H1 (cell line): ENCODE results near the gene RPL7L1. TPM values are rescaled to one million over a fixed set of nuclear protein-coding genes. Genes with fewer than 3 reads are reported as not detected.
A peak's percentile ranks its signal among the peaks of the same experiment; 100 is the strongest.

Source experiments
- ASH2L ChIP-seq: fragments of 200-600, 300-600 bp; sonication (generic); IDR thresholded peaks from one replicate; pipeline ENCODE4 v1.7.1; 2017; ENCODE audit warnings: low read length
- BACH1 ChIP-seq: IDR thresholded peaks from 2 replicates; pipeline ENCODE4 v1.6.1; 2012; ENCODE audit warnings: low read length, improper control_type of control experiment
- CHD2 ChIP-seq: IDR thresholded peaks from 2 replicates; pipeline ENCODE4 v1.6.1; 2012; ENCODE audit warnings: low read length, improper control_type of control experiment
- MAFK ChIP-seq: IDR thresholded peaks from 2 replicates; pipeline ENCODE4 v1.6.1; 2012; ENCODE audit warnings: low read depth, mild to moderate bottlenecking, improper control_type of control experiment, low read length
- POLR2A ChIP-seq, 2 experiments: IDR thresholded peaks; 1 replicate in 1 of 2; 2 replicates in 1 of 2; pipeline ENCODE4 v1.6.1; 2011; ENCODE audit warnings: low read depth in 2 of 2, low read length in 2 of 2, mild to moderate bottlenecking in 2 of 2; ENCODE audit errors: control extremely low read depth in 1 of 2
- POLR2AphosphoS5 ChIP-seq: IDR thresholded peaks from 2 replicates; pipeline ENCODE4 v1.6.1; 2011; ENCODE audit warnings: low read depth, low read length
- SIN3A ChIP-seq, 2 experiments: IDR thresholded peaks in 1 of 2; conservative IDR thresholded peaks in 1 of 2; 2 replicates each; pipeline ENCODE4 v1.6.1; 2011 to 2012; ENCODE audit warnings: low read length in 2 of 2, improper control_type of control experiment in 1 of 2, low read depth in 1 of 2, mild to moderate bottlenecking in 1 of 2
- SP2 ChIP-seq: IDR thresholded peaks from 2 replicates; pipeline ENCODE4 v1.6.1; 2012; ENCODE audit warnings: mild to moderate bottlenecking, low read length, inconsistent platforms
- SP4 ChIP-seq: IDR thresholded peaks from 2 replicates; pipeline ENCODE4 v1.6.1; 2012; ENCODE audit warnings: low read length, inconsistent platforms
- TAF7 ChIP-seq: optimal IDR thresholded peaks from 2 replicates; pipeline ENCODE3; 2011; ENCODE audit warnings: low read depth, mild to moderate bottlenecking, inconsistent platforms, low read length, moderate library complexity, borderline replicate concordance
- polyA plus RNA-seq, 7 experiments: library from polyadenylated mRNA; depleted of rRNA in 3 of 7; stranded (reverse) in 5 of 7; unstranded in 2 of 7; fragments of >200 nt in 5 of 7; fragments of 200-250 nt in 2 of 7; gene quantifications; 1 replicate in 5 of 7; 2 replicates in 1 of 7; 4 replicates in 1 of 7; pipeline versions ENCODE4 v1.2.1 to v1.2.3, GENCODE V29; 2011 to 2013; ENCODE audit warnings: missing spikeins in 2 of 7, mixed read lengths in 2 of 7
- total RNA-seq: library from RNA; stranded (reverse); fragmentation: NEBNext Ultra II Directional; extraction: Animal tissue kit (Norgen Biotek cat#: 25700); gene quantifications from 2 replicates; pipeline ENCODE4 v1.2.1, GENCODE V29; 2021
- TF ChIP-seq, protein P1 (sequence below): fragments of 300-600 bp; sonication (generic); IDR thresholded peaks from 2 replicates; pipeline ENCODE4 v1.7.1; 2012; ENCODE audit warnings: low read length, moderate library complexity, mild to moderate bottlenecking, inconsistent platforms; ENCODE audit not compliant: insufficient replicate concordance

The RPL7L1 gene
- total and polyA plus RNA-seq, 2 of the 8 experiments (the other 6 are each of a cell fraction or from before 2014, with no cell fraction given), result 31.0 to 117 TPM

DNA sequence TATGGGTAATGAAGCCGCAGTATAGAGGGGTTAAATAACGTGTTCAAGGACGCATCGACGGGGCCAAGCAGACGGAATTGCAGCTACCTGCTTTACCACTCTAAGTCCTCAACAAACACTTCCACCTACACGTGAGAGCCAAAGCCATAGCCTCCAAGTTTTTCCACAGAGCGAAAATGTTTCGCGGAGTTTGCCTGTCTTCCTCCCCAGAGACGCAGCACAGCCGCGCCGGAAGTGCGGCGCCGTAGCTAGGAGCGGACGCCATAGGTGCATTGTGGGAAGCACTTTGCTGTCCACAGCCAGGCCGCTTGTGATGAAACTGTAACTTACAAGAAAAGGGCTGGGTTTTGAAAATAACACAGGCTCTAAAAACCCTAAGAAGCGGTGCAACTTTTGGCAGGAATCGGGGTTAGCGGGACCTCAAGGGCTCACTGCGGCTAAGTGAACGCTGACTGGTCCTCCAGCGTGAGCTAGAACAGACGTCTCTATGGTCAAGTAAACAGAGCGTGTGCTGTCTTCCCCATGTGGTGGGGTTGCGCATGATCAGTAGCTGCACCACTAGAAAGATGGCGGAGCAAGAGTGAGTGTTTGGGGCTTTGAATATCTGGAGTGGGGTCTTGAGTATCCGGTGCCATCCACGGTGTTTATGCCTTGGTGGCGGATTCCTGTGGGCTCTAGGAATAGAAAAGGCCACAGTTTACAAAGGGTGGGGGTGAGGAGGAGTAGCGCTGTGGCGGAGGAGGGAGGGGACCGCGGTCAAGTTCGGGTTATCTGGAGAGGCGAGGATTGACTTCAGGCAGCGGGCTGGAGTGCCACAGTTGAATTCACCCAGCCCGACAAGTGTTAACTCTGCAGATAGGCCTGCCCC lies at the start of gene RPL7L1 (continued):
- TF ChIP-seq, protein P1, sequence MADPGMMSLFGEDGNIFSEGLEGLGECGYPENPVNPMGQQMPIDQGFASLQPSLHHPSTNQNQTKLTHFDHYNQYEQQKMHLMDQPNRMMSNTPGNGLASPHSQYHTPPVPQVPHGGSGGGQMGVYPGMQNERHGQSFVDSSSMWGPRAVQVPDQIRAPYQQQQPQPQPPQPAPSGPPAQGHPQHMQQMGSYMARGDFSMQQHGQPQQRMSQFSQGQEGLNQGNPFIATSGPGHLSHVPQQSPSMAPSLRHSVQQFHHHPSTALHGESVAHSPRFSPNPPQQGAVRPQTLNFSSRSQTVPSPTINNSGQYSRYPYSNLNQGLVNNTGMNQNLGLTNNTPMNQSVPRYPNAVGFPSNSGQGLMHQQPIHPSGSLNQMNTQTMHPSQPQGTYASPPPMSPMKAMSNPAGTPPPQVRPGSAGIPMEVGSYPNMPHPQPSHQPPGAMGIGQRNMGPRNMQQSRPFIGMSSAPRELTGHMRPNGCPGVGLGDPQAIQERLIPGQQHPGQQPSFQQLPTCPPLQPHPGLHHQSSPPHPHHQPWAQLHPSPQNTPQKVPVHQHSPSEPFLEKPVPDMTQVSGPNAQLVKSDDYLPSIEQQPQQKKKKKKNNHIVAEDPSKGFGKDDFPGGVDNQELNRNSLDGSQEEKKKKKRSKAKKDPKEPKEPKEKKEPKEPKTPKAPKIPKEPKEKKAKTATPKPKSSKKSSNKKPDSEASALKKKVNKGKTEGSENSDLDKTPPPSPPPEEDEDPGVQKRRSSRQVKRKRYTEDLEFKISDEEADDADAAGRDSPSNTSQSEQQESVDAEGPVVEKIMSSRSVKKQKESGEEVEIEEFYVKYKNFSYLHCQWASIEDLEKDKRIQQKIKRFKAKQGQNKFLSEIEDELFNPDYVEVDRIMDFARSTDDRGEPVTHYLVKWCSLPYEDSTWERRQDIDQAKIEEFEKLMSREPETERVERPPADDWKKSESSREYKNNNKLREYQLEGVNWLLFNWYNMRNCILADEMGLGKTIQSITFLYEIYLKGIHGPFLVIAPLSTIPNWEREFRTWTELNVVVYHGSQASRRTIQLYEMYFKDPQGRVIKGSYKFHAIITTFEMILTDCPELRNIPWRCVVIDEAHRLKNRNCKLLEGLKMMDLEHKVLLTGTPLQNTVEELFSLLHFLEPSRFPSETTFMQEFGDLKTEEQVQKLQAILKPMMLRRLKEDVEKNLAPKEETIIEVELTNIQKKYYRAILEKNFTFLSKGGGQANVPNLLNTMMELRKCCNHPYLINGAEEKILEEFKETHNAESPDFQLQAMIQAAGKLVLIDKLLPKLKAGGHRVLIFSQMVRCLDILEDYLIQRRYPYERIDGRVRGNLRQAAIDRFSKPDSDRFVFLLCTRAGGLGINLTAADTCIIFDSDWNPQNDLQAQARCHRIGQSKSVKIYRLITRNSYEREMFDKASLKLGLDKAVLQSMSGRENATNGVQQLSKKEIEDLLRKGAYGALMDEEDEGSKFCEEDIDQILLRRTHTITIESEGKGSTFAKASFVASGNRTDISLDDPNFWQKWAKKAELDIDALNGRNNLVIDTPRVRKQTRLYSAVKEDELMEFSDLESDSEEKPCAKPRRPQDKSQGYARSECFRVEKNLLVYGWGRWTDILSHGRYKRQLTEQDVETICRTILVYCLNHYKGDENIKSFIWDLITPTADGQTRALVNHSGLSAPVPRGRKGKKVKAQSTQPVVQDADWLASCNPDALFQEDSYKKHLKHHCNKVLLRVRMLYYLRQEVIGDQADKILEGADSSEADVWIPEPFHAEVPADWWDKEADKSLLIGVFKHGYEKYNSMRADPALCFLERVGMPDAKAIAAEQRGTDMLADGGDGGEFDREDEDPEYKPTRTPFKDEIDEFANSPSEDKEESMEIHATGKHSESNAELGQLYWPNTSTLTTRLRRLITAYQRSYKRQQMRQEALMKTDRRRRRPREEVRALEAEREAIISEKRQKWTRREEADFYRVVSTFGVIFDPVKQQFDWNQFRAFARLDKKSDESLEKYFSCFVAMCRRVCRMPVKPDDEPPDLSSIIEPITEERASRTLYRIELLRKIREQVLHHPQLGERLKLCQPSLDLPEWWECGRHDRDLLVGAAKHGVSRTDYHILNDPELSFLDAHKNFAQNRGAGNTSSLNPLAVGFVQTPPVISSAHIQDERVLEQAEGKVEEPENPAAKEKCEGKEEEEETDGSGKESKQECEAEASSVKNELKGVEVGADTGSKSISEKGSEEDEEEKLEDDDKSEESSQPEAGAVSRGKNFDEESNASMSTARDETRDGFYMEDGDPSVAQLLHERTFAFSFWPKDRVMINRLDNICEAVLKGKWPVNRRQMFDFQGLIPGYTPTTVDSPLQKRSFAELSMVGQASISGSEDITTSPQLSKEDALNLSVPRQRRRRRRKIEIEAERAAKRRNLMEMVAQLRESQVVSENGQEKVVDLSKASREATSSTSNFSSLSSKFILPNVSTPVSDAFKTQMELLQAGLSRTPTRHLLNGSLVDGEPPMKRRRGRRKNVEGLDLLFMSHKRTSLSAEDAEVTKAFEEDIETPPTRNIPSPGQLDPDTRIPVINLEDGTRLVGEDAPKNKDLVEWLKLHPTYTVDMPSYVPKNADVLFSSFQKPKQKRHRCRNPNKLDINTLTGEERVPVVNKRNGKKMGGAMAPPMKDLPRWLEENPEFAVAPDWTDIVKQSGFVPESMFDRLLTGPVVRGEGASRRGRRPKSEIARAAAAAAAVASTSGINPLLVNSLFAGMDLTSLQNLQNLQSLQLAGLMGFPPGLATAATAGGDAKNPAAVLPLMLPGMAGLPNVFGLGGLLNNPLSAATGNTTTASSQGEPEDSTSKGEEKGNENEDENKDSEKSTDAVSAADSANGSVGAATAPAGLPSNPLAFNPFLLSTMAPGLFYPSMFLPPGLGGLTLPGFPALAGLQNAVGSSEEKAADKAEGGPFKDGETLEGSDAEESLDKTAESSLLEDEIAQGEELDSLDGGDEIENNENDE, result no peak
- TF ChIP-seq TAF7 (peak; percentile 93), CHD2 (0 out of 2 replicates have a peak, but pooled peaks have one; percentile 23), POLR2AphosphoS5 (peak; percentile 96), SIN3A (conservative IDR thresholded peaks at IDR 0.05 in 1 of 2, IDR thresholded peaks at IDR 0.05 in 1 of 2; ENCODE audit: low read depth in 1 of 2, low read length in 2 of 2) (peak in 1 of 2 experiments; percentile 89; a peak in 2 of 4 replicates), BACH1 (peak; percentile 53), POLR2A (IDR thresholded peaks at IDR 0.05; ENCODE audit: control extremely low read depth in 1 of 2, low read depth in 2 of 2, low read length in 2 of 2) (peak; percentile 92 to 97), SP4 (peak; percentile 92), SP2 (peak; percentile 85), MAFK (no peak), ASH2L (peak; percentile 91)
